HG02973 (cell line): Measurements from ENCODE around the gene CD40.
"Not testable (repeated sequence)": the region's sequence is repeated elsewhere in the genome, so short reads cannot be mapped to it uniquely, and the experiment has no call there.

Experiments used
- ATAC-seq: cut with Tn5 transposase; IDR thresholded peaks from one replicate; pipeline ENCODE4 v1.9.1; 2021; ENCODE audit warnings: moderate library complexity; ENCODE audit not compliant: unreplicated experiment

Gene CD40

DNA sequence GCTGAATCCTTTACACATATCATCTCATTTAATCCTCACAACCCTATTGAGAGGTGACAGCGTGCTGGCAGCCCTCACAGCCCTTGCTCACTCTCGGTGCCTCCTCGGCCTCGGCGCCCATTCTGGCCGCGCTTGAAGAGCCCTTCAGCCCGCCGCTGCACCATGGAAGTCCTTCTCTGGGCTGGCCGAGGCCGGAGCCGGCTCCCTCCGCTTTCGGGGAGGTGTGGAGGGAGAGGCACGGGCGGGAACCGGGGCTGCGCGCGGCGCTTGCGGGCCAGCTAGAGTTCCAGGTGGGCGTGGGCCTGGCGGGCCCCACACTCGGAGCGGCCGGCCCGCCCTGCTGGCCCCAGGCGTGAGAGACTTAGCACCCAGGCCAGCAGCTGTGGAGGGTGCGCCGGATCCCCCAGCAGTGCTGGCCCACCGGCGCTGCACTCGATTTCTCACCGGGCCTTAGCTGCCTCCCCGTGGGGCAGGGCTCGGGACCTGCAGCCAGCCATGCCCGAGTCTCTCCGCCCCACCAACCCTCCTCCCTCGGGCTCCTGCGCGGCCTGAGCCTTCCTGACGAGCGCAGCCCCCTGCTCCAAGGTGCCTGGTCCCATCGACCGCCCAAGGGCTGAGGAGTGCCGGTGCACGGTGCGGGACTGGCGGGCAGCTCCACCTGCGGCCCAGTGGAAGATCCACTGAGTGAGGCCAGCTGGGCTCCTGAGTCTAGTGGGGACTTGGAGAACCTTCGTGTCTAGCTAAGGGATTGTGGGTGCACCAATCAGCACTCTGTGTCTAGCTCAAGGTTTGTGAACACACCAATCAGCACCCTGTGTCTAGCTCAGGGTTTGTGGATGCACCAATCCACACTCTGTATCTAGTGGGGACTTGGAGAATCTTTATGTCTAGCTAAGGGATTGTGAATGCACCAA lies 26.2 kb upstream of the CD40 start:
- not testable (repeated sequence) for ATAC-seq

DNA sequence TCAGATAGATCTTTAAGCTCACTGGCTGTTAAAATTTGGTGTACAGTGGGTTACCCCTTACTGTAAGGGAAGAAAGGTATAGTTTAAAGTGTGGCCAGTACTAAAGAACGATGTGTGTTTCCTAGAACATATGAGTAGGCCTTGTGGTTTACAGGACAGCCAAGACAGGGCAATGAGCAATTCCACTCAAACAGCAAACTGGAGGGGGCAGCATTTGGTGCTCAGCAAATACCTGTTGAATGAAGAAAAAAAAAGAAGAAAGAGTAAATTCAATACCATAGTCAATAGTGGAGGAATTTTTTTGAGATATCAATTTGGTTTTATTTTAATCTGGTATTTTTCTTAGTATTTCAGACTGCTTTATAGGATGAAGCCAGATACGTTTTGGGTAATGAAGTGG lies 24.6 kb upstream of the CD40 start:
- ATAC-seq: no peak

DNA sequence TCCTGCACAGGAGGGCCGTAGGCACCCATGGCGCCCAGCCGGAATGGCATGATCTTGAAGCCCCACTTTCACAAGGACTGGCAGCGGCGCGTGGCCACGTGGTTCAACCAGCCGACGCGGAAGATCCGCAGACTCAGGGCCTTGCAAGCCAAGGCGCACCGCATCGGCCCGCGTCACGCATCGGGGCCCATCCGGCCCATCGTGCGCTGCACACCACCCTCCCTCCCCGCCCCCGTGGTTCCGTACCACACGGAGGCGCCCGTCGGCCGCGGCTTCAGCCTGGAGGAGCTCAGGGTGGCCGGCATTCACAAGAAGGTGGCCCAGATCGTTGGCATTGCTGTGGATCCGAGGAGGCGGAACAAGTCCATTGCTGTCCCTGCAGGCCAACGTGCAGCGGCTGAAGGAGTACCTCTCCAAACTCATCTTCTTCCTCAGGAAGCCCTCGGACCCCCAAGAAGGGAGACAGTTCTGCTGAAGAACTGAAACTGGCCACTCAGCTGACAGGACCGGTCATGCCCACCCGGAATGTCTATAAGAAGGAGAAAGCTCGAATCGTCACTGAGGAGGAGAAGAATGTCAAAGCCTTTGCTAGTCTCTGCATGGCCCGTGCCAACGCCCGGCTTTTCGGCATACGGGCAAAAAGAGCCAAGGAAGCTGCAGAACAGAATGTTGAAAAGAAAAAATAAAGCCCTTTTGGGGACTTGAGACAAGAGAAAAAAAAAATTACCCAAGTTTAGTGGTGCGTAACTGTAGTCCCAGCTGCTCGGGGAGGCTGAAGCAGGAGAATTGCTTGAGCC lies 18.4 kb upstream of the CD40 start:
- ATAC-seq: no peak

DNA sequence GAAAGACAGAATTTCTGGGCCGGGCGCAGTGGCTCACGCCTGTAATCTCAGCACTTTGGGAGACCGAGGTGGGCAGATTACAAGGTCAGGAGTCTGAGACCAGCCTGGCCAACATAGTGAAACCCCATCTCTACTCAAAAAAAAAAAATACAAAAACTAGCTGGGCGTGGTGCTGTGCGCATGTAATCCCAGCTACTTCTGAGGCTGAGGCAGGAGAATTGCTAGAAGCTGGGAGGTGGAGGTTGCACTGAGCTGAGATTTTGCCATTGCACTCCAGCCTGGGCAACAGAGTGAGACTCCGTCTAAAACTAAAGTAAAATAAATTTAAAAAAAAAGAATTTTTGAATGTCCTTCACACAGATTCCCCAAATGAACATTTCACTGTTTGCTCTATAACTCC lies 17.7 kb upstream of the CD40 start:
- not testable (repeated sequence) for ATAC-seq

DNA sequence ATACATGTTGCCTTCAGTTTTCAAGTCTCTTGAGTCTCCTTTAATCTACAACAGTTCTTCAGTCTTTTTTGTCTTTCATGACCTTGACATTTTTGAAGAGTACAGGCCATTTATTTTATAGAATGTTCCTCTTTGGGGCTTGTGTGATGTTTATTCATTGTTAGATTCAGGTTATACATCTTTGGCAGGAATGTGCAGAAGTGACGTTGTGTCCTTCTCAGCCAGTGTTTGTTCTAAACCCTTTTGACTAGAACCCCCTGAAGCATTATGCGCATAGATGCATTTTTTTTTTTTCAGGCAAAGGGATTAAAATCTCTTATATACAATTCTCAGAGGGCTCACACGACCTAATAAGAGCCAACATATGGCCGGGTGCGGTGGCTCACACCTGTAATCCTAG lies 17.1 kb upstream of the CD40 start:
- no peak for ATAC-seq

DNA sequence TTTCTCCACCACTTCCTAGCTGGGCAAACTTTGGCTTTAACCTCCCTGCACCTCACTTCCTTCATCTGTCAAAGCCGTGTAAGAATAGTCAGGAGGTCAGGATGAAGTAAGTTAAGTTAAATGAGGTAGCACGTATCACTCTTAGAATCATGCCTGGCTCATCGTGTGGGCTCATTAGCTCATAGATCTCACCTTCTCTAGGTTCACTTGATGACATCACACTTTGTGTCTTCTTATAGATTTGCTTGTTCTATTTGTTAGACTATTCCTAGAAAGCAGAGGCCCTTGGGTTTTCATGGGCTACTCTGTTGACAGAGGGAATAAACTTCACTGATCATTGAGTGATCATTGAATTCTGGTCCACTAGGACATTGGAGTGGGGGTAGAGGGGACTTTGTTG lies 16.2 kb upstream of the CD40 start:
- no peak for ATAC-seq

DNA sequence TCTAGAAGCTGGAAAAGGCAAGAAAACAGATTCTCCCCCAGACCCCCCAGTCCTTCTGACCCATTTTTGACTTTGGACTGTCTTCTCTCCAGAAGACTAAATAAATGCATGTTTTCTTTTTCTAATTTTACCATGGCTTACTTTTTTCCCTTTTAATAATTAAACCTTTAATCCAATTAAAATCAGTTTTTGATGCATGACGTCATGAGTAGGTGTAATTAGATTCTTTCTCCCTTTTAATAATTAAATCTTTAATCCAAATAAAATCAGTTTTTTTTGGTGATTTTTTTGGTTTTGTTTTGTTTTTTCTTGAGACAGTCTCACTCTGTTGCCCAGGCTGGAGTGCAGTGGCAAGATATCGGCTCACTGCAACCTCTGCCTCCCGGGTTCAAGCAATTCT lies 15.2 kb upstream of the CD40 start:
- ATAC-seq: no peak

DNA sequence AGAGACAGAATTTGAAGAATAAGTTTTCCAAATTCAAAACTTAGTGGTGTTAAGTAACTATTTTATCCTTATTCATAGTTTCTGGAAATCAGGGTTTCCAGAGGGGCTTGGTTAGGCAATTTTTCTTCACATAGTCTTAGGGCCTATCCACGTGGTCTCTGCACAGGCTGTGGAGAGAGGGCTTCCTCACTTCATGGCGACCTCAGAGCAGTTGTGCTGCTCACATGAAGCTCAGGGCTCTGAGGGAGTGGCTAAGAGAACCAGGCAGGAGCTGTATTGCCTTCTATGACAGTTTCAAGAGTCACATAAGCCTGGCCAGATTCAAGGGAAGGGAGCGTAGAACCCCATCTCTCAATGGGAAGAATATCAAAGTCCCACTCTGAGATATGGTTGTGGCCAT lies 13.9 kb upstream of the CD40 start:
- no peak for ATAC-seq

DNA sequence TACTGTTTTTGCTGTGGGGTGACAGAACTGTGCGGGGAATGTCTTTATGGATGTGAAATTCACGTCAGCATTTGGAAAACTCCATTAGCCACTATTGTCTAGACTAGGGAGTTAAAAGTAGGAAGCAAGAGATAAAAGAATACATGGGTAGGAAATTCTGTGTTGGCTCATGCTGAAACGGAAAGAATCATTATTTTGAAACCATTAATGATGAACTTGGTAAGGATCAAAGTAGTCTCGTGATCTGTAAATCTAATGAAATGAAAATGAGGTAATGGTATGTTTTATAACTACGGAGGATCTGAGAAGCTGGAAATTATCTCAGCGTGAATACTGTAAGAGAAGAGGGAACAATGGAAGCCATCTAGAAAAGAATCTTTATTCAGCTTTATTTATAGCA lies 11.1 kb upstream of the CD40 start:
- no peak for ATAC-seq

DNA sequence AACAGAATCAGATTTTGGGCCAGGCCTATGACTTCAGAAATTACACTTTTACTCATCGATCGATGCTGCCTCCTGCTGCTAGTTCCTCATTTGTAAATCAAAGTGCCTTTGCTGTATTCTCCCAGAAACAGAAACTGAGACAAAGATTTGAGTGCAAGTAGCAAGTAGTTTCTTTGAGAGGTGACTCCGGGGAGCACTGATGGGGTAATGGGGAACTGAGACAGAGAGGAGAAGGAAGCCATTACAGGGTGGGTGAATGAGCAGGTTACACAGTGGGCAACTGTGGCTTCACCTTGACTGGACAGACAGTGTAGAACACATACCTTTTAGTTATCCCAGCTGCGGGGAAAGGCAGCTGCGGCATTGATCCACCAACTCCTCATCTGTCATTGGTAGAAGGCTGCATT lies 9.7 kb upstream of the CD40 start:
- peak; percentile 67 for ATAC-seq

DNA sequence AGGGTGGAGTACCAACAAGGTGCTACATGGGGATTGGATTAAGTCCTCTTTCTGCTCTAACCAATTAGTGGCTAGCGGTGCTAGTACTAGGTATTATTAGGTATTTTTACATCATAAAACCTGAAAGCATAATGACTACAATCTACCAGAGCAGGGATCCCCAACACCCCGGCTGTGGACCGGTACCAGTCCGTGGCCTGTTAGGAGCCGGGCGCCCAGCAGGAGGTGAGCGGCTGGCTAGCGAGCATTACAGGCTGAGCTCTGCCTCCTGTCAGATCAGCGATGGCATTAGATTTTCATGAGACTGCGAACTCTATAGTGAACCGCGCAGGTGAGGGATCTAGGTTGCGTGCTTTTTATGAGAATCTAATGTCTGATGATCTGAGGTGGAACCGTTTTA lies 9.1 kb upstream of the CD40 start:
- ATAC-seq: no peak

DNA sequence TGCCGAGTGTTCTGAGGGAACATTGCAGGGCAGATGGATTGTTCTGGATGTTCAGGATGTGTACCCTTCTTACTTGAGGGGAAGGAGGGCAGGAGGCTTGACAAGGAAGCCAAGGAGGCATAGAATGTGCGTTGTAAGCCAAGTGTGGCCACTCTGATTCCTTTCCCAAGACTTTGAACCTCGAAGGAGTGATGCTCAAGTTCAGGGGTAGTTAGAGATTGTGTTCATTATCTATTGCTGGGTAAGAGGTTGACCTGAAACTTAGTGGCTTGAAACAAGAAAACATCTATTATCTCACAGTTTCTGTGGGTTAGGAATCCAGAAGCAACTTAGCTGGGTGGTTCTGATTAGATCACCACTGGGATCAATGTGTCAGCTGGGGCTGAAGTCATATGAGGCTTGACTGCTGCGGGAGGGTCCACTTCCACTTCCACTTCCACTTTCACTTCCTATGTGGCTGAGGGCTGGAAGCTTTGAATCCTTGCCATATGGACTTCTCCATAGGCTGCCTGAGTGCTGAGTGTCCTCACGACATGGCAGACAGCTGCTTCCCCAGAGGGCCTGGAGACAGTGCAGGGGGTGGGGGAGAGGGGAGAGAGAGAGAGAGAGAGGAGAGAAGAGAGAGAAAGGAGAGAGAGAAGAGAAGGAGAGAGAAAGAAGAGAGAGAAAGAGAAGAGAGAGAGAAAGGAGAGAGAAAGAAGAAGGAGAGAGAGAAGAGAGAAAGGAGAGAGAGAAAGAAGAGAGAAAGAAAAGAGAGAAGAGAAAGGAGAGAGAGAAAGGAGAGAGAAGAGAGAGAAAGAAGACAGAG lies 6.9 kb upstream of the CD40 start:
- ATAC-seq: peak; percentile 50

DNA sequence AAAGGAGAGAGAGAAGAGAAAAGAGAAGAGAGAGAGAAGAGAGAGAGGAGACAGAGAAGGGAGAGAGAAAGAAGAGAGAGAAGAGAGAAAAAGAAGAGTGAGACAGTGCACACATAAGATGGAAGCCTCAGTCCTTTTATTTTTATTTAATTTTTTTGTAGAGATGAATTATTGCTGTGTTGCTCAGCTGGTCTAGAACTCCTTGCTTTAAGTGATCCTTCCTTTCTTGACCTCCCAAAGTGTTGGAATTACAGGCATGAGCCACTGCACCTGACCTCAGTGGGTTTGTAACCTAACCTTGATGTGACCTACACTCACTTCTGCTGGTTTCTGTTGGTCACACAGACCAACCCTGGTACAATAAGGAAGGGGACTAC lies 6.3 kb upstream of the CD40 start:
- no peak for ATAC-seq

DNA sequence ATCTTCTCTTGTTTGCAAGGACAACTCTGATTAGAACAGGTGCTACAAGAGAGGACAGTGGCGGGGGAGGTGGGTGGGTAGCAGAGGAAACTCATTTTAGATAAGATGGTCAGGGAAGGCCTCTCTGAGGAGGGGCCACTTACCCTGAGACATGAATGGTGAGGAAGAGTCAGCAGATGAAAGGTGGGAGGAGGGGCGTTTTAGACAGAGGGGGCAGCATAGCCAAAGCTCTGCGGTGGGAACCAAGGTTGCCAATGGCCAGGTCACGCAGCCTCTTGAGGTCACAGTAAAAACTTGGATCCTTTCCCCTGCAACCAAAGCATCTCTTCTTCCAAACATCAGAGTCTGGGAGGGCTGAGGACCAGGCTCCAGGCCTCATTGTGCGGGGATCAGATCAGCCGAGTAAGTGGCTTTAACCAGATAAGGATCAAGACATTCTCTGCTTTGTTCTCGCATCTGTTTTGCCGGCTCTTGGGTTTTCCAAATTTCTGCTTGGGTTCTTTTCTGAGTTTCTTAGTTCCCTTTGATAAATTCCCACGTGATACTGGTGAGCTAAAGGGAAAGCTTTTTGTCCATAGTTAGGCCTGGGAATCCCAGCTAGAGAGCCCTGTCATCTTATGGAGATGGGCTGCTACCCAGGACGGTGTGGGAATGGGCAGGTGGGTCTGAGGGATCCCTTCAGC lies 5.5 kb upstream of the CD40 start:
- no peak for ATAC-seq

DNA sequence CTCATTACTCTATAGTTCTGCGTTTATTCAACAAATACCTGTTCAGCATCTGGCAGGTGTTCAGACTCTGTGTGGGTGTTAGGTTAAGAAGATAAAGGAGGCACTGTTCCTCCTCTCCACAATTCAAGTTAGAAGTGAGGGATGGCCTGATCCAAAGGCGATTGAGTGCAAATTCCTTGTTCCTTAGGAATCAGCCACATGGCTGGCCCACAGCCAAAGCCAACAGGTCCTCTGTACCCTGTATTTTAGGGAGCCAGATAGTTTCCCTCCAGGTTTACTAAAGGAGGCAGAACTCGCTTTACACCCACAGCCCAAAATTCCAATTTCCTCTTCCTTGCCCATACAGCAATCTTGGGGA lies 5.0 kb upstream of the CD40 start:
- ATAC-seq: no peak

DNA sequence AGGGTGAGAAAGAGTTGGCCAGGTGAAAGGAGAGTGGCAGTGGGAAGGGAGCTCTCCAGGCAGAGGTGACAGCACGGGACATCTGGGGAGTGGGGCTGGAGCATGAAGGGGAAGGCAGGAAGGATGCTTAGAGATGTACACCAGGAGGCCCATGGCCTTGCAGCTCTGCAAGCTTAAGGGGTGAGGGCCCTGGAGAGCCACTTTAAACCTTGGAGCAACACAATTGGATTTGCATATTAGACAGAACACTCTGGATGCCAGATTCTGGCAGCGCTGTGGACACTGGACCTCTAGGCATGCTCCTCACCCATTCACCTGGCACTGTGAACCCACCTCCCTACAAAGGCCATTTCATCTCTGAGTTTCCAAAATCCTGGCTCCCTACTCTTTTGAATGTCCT lies 3.7 kb upstream of the CD40 start:
- no peak for ATAC-seq

DNA sequence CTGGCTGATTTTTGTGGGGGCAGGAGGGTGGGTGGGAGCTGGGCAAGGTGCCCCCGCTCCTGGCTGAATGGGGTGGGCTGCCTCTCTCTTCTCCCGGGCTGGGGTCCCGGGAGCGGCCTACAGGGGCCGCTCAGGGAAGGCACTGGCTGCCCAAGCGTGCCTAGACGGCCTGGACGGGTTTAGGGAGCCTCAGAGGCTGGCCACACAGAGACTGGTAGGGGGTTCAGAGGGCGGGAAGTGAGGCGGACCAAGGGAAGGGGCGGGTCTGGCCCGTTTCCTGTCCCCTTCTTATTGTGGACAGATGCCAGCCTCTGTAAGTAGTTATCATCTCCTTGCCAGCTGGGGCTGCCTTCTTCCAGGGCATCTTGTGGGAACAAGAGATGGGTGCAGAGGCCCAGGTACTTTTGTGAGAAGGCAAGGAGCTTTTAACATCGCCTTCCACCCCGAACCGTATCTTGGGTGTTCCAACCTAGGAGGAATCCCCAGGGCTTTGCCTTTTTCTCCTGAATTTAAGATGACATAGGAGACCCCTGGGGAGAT lies 437 bp downstream of the CD40 start:
- peak; percentile 23 for ATAC-seq

DNA sequence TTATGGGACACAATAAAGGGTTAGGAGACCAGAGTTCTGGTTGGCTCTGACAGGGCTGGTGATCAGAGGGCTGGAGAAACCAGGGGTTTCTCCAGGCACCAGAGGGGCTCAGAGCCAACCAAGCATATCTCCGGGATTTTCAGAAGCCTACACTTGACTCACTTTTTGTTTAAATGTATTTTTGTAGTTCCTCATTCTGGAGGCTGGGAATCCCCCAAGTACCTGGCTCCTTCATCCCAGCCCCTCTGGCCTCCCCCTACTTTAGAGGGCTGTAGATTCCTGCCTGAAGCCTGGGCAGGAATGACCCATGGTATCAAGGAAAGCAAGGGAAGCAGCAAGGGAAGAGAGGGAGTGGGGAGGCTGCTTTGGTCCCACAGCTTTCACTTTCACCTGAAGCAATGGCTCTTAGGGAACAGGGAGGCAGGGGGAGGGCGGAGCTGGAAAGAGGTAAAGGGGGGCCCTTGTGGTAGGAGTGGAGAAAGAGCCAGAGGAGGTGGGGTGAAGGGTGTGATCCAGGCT lies 973 bp downstream of the CD40 start:
- ATAC-seq: no peak

DNA sequence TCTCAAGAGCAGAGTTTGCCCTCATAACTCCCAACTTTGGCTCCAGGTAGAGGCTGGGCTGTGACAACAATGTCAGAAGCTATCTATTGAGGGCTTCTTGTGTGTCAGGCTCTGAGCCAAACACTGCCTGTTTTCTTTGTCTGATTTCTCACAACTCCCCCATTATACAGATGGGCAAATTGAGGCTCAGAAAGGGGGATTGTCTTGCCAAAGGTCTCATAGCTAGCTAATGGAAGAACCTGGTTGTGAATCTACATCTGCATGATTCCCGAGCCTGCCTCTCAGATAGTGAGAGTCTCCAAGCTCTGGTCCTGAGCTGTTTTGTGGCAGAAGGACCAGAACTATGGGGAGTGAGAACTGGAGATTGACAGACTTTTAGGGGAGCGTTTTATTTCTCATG lies 1.4 kb downstream of the CD40 start:
- no peak for ATAC-seq

DNA sequence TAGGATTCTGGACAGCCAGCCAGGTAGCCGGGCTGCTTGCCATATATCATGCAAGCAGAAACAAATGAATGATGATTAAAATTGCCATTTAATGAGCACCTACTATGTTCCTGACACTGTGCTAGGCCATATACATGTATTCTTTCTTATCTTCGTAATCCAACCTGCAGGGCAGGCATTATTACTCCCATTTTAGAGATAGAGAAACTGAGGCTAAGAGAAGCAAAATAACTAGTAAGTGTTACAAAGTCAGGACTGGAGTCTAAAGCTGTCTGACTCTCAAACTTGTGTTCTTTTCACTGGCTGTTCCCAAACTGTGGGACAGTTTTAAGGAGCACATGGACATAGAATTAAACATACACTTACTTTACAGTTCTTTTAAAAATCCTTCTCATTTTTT lies 2.0 kb downstream of the CD40 start:
- ATAC-seq: no peak
